ENCODE data around the gene BGLAP. TPM values are rescaled to one million over a fixed set of nuclear protein-coding genes. Genes with fewer than 3 reads are reported as not detected.

The BGLAP gene
- polyA plus RNA-seq, 3 donors: 2.2 TPM; not detected in 2

GRCh38 chr1:156276532-156276931 lies 34.5 kb downstream of the BGLAP start:
- H3K9me3 Mint-ChIP-seq: no peaks in the 10 kb centered on the region
- no peak for TF ChIP-seq CTCF (IDR thresholded peaks at IDR 0.05)

GRCh38 chr1:156276966-156277381 lies 35.0 kb downstream of the BGLAP start:
- Histone ChIP-seq H3K4me3 (replicated peaks in 1 of 3; ENCODE audit: low read depth in 2 of 3, low read length in 3 of 3) (peak overlapping the region in 2 of 3 experiments; percentile 8 to 65), H3K27ac (ENCODE audit: low read depth in 1 of 2, low read length in 2 of 2) (peak overlapping the region; percentile 80 to 89)
- peak overlapping the region; percentile 85 to 95 (median 88) for H3K27ac Mint-ChIP-seq

More at GRCh38 chr1:156276532-156276931, 34.5 kb downstream of the BGLAP start:
- Histone ChIP-seq H3K27ac (ENCODE audit: low read depth in 1 of 2, low read length in 2 of 2) (peak overlapping the region; percentile 80 to 89), H3K4me2 (replicated peaks; ENCODE audit: extremely low read depth, low read length, poor library complexity, severe bottlenecking) (peak overlapping the region; percentile 73), H3K4me1 (ENCODE audit: control insufficient read depth in 1 of 2, insufficient read depth in 2 of 2, low read length in 2 of 2) (peaks cover 60 to 63% of the 10 kb centered on the region in 2 donors), H2AFZ (ENCODE audit: insufficient read depth, low read depth, low read length, poor library complexity, severe bottlenecking) (no peak overlapping the region), H3K9ac (ENCODE audit: insufficient read depth, low read length, poor library complexity, severe bottlenecking) (peak overlapping the region; percentile 32), H3K9me3 (replicated peaks in 1 of 2; ENCODE audit: control insufficient read depth in 1 of 2, insufficient read depth in 1 of 2, low read length in 2 of 2) (no peaks in the 10 kb centered on the region), H3K36me3 (replicated peaks in 1 of 2; ENCODE audit: control insufficient read depth in 1 of 2, insufficient read depth in 2 of 2, low read length in 2 of 2) (peaks cover 65 to 73% of the 10 kb centered on the region in 2 donors), H3K27me3 (ENCODE audit: control insufficient read depth in 2 of 2, insufficient read depth in 2 of 2, low read length in 2 of 2) (no peaks in the 10 kb centered on the region), H4K20me1 (ENCODE audit: insufficient read depth, low read length) (peaks cover 41% of the 10 kb centered on the region), H3K79me2 (ENCODE audit: insufficient read depth, low read length) (peaks cover 55% of the 10 kb centered on the region), H3K4me3 (replicated peaks in 1 of 3; ENCODE audit: low read depth in 2 of 3, low read length in 3 of 3) (peak overlapping the region in 2 of 3 experiments; percentile 8 to 65)
- intact Hi-C loops (cut with micrococcal nuclease): loop anchor here in 1 of 2 donors (10.0 kb wide), 1 partner anchor 58 kb away; the partner anchor contains the start of genes CCT3 and TSACC
- H3K4me1 Mint-ChIP-seq: peaks cover 50% of the 10 kb centered on the region
- H3K27me3 Mint-ChIP-seq (ENCODE audit: low read depth in 3 of 3): no peaks in the 10 kb centered on the region
- H3K4me3 Mint-ChIP-seq: peak overlapping the region; percentile 67 to 83
- peak in 2 of 3 donors; percentile 43 to 73 for DNase-seq
- peaks cover 59 to 81% of the 10 kb centered on the region in 2 donors for H3K36me3 Mint-ChIP-seq
- H3K27ac Mint-ChIP-seq: peak overlapping the region; percentile 85 to 95 (median 88)

More at GRCh38 chr1:156276966-156277381, 35.0 kb downstream of the BGLAP start:
- Mint-ChIP-seq H3K4me3 (peak overlapping the region; percentile 56 to 76), H3K27me3 (ENCODE audit: low read depth in 3 of 3) (no peaks in the 10 kb centered on the region), H3K9me3 (no peaks in the 10 kb centered on the region), H3K4me1 (peaks cover 54% of the 10 kb centered on the region), H3K36me3 (peaks cover 56 to 77% of the 10 kb centered on the region in 2 donors)
- TF ChIP-seq CTCF (IDR thresholded peaks at IDR 0.05): no peak
- DNase-seq: peak; percentile 23 to 62 (median 34)
- 17% methylated on average over 4 of the region's 6 CpGs for WGBS (ENCODE audit: insufficient coverage)
- H2AFZ ChIP-seq (ENCODE audit: insufficient read depth, low read depth, low read length, poor library complexity, severe bottlenecking): no peak overlapping the region
- peaks cover 59% of the 10 kb centered on the region for H3K79me2 ChIP-seq (ENCODE audit: insufficient read depth, low read length)
- peak overlapping the region; percentile 32 for H3K9ac ChIP-seq (ENCODE audit: insufficient read depth, low read length, poor library complexity, severe bottlenecking)
- H4K20me1 ChIP-seq (ENCODE audit: insufficient read depth, low read length): peaks cover 46% of the 10 kb centered on the region
- H3K9me3 ChIP-seq (replicated peaks in 1 of 2; ENCODE audit: control insufficient read depth in 1 of 2, insufficient read depth in 1 of 2, low read length in 2 of 2): no peaks in the 10 kb centered on the region
- H3K4me1 ChIP-seq (ENCODE audit: control insufficient read depth in 1 of 2, insufficient read depth in 2 of 2, low read length in 2 of 2): peaks cover 65 to 67% of the 10 kb centered on the region in 2 donors
- peaks cover 62 to 69% of the 10 kb centered on the region in 2 donors for H3K36me3 ChIP-seq (replicated peaks in 1 of 2; ENCODE audit: control insufficient read depth in 1 of 2, insufficient read depth in 2 of 2, low read length in 2 of 2)
- intact Hi-C loops (cut with micrococcal nuclease): loop anchor here in 1 of 2 donors (10.0 kb wide), 1 partner anchor 58 kb away; the partner anchor contains the start of genes CCT3 and TSACC
- H3K27me3 ChIP-seq (ENCODE audit: control insufficient read depth in 2 of 2, insufficient read depth in 2 of 2, low read length in 2 of 2): no peaks in the 10 kb centered on the region
- peak overlapping the region; percentile 73 for H3K4me2 ChIP-seq (replicated peaks; ENCODE audit: extremely low read depth, low read length, poor library complexity, severe bottlenecking)

Data from CD14-positive monocyte (primary cell).